ENCODE results near the gene TNXB. TPM values are rescaled to one million over a fixed set of nuclear protein-coding genes. Genes with fewer than 3 reads are reported as not detected.
"Not testable (repeated sequence)": the region's sequence is repeated elsewhere in the genome, so short reads cannot be mapped to it uniquely, and the experiment has no call there.

The TNXB gene
- total RNA-seq, 1 experiment from 2014 or later, result 1.8 TPM

DNA sequence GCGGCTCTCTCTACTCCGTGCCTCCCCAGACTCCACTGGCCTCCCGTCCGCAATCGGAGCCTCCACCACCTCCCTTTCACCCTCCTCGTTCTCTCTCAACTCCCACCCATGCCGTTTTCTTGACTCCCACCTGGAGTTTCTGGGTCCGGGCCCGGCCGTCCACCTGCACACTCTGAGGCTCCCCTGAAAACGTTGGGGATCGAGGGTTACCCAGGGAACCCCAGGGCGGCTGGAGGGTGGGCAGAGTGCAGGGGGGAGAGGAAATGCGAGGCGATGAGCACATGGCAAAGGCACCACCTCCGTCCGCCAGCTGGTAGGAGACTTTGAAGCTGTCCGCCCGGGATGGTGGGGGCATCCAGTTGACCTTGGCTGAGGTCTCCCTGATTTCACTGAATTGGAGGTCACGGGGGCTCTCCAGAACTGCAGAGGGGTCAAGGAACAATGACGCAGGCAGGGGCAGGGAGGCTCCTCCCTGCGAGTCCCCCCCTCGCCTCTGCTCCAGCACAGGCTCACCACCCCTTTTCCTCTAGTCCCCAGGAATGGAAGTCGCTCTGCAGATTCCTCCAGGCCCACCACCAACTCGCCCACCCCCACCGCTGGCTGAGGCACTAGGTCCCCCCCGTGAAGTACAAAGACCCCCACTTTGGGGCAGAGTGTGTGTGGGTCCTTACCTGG is 98.1 kb downstream of the TNXB start:
- in situ Hi-C loops (cut with HindIII; ENCODE audit: low pct_unique_long_range_greater_than_20kb, low sequenced_read_pairs); ATAC-seq; BruUV-seq (replicated peaks); H3K27ac ChIP-seq (ENCODE audit: low read length); POLR2A ChIA-PET; H3K9me3 ChIP-seq (ENCODE audit: control insufficient read depth, insufficient read depth, low read depth, low read length); CTCF ChIA-PET; H3K27me3 ChIP-seq (ENCODE audit: control insufficient read depth, insufficient read depth, low read length); H3K4me1 ChIP-seq (ENCODE audit: control insufficient read depth, insufficient read depth, low read length); DNase-seq (ENCODE audit: low read depth, low spot score); H3K4me3 ChIP-seq (ENCODE audit: low read depth in 2 of 2, low read length in 2 of 2); H3K36me3 ChIP-seq (ENCODE audit: control insufficient read depth, insufficient read depth, low read length); intact Hi-C loops (cut with micrococcal nuclease; ENCODE audit: unreplicated experiment): not testable (repeated sequence)

DNA sequence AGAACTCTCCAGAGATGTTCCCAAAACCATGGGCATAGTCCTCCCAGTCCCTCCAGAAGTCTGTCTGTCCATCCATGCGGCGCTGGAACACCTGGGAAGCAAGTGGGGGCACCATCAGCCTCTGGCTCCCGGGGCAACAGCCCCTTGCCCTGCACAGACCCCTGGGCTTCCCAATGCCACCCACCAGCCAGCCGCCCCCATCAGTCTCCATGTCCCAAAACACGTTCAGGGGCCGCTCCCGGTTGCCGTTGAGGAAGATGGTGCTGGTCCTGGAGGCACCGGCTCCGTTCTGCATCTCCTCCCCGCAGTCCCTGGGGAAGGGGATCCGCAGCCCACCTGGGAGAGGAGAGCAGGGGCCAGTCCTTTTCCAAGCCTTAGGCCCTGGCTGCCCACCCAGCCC is 99.6 kb downstream of the TNXB start:
- H3K4me3 ChIP-seq (ENCODE audit: low read depth in 2 of 2, low read length in 2 of 2); intact Hi-C loops (cut with micrococcal nuclease; ENCODE audit: unreplicated experiment); POLR2A ChIA-PET; H3K36me3 ChIP-seq (ENCODE audit: control insufficient read depth, insufficient read depth, low read length); H3K27me3 ChIP-seq (ENCODE audit: control insufficient read depth, insufficient read depth, low read length); CTCF ChIA-PET; DNase-seq (ENCODE audit: low read depth, low spot score); in situ Hi-C loops (cut with HindIII; ENCODE audit: low pct_unique_long_range_greater_than_20kb, low sequenced_read_pairs); H3K4me1 ChIP-seq (ENCODE audit: control insufficient read depth, insufficient read depth, low read length); ATAC-seq; H3K9me3 ChIP-seq (ENCODE audit: control insufficient read depth, insufficient read depth, low read depth, low read length); BruUV-seq (replicated peaks); H3K27ac ChIP-seq (ENCODE audit: low read length): not testable (repeated sequence)

DNA sequence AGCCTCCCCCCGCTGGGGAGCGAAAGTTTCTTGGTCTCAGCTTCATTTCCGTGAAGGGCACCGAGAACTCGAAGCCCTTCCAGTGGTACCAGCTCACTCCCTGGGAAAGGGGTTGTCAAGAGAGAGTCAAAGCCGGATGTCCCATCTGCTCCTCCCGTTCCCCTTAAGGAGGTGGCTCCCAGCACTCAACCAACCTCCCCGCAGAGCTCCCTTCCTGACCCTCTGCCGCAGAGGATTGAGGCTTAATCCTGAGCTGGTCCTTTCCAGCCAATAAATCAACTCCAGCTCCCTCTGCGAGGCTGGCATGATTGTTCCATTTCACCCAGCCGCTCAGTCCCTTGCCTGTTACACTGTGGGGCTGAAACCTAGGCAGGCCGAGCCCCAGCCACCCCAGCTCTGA is 100.5 kb downstream of the TNXB start:
- intact Hi-C loops (cut with micrococcal nuclease; ENCODE audit: unreplicated experiment); H3K4me1 ChIP-seq (ENCODE audit: control insufficient read depth, insufficient read depth, low read length); H3K9me3 ChIP-seq (ENCODE audit: control insufficient read depth, insufficient read depth, low read depth, low read length); ATAC-seq; H3K36me3 ChIP-seq (ENCODE audit: control insufficient read depth, insufficient read depth, low read length); H3K27me3 ChIP-seq (ENCODE audit: control insufficient read depth, insufficient read depth, low read length); POLR2A ChIA-PET; DNase-seq (ENCODE audit: low read depth, low spot score); H3K4me3 ChIP-seq (ENCODE audit: low read depth in 2 of 2, low read length in 2 of 2); BruUV-seq (replicated peaks); in situ Hi-C loops (cut with HindIII; ENCODE audit: low pct_unique_long_range_greater_than_20kb, low sequenced_read_pairs); H3K27ac ChIP-seq (ENCODE audit: low read length): not testable (repeated sequence)
- CTCF ChIA-PET, result interaction anchor here (0.6 kb wide), 1 partner anchor 99 kb away, joined by 3 read pairs; no protein-coding TSS in a partner anchor

DNA sequence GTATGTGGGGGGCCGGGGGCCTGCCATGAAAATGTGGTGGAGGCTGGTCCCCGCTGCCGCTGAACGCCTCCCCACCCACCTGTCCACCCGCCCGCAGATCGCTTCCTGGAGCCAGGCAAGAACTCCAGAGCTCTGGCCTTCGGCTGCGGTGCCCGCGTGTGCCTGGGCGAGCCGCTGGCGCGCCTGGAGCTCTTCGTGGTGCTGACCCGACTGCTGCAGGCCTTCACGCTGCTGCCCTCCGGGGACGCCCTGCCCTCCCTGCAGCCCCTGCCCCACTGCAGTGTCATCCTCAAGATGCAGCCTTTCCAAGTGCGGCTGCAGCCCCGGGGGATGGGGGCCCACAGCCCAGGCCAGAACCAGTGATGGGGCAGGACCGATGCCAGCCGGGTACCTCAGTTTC is 101.1 kb downstream of the TNXB start:
- in situ Hi-C loops (cut with HindIII; ENCODE audit: low pct_unique_long_range_greater_than_20kb, low sequenced_read_pairs); CTCF ChIA-PET; H3K27me3 ChIP-seq (ENCODE audit: control insufficient read depth, insufficient read depth, low read length); H3K4me1 ChIP-seq (ENCODE audit: control insufficient read depth, insufficient read depth, low read length); ATAC-seq; DNase-seq (ENCODE audit: low read depth, low spot score); H3K4me3 ChIP-seq (ENCODE audit: low read depth in 2 of 2, low read length in 2 of 2); H3K9me3 ChIP-seq (ENCODE audit: control insufficient read depth, insufficient read depth, low read depth, low read length); POLR2A ChIA-PET; BruUV-seq (replicated peaks); H3K27ac ChIP-seq (ENCODE audit: low read length); H3K36me3 ChIP-seq (ENCODE audit: control insufficient read depth, insufficient read depth, low read length); intact Hi-C loops (cut with micrococcal nuclease; ENCODE audit: unreplicated experiment): not testable (repeated sequence)

DNA sequence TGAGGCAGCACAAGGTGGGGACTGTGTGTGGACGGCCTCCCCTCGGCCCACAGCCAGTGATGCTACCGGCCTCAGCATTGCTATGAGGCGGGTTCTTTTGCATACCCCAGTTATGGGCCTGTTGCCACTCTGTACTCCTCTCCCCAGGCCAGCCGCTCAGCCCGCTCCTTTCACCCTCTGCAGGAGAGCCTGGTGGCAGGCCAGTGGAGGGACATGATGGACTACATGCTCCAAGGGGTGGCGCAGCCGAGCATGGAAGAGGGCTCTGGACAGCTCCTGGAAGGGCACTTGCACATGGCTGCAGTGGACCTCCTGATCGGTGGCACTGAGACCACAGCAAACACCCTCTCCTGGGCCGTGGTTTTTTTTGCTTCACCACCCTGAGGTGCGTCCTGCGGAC is 102.1 kb downstream of the TNXB start:
- DNase-seq (ENCODE audit: low read depth, low spot score); CTCF ChIA-PET; H3K9me3 ChIP-seq (ENCODE audit: control insufficient read depth, insufficient read depth, low read depth, low read length); POLR2A ChIA-PET; intact Hi-C loops (cut with micrococcal nuclease; ENCODE audit: unreplicated experiment); BruUV-seq (replicated peaks); H3K4me1 ChIP-seq (ENCODE audit: control insufficient read depth, insufficient read depth, low read length); in situ Hi-C loops (cut with HindIII; ENCODE audit: low pct_unique_long_range_greater_than_20kb, low sequenced_read_pairs); H3K36me3 ChIP-seq (ENCODE audit: control insufficient read depth, insufficient read depth, low read length); H3K4me3 ChIP-seq (ENCODE audit: low read depth in 2 of 2, low read length in 2 of 2); ATAC-seq; H3K27me3 ChIP-seq (ENCODE audit: control insufficient read depth, insufficient read depth, low read length); H3K27ac ChIP-seq (ENCODE audit: low read length): not testable (repeated sequence)

DNA sequence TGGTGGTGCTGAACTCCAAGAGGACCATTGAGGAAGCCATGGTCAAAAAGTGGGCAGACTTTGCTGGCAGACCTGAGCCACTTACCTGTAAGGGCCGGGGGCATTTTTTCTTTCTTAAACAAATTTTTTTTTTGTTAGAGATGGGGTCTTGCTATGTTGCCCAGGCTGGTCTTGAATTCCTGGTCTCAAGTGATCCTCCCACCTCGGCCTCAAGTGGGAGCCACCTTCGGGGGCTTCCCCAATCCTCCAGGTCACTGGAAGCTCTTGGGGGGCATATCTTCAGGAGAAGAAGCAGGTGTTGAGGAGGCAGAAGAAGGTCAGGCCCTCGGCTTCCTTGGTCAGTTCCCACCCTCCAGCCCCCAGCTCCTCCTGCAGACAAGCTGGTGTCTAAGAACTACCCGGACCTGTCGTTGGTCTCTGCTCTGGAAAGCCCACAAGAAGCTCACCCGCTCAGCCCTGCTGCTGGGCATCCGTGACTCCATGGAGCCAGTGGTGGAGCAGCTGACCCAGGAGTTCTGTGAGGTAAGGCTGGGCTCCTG is 103.1 kb downstream of the TNXB start:
- intact Hi-C loops (cut with micrococcal nuclease; ENCODE audit: unreplicated experiment); H3K4me1 ChIP-seq (ENCODE audit: control insufficient read depth, insufficient read depth, low read length); H3K9me3 ChIP-seq (ENCODE audit: control insufficient read depth, insufficient read depth, low read depth, low read length); ATAC-seq; H3K27ac ChIP-seq (ENCODE audit: low read length); H3K36me3 ChIP-seq (ENCODE audit: control insufficient read depth, insufficient read depth, low read length); BruUV-seq (replicated peaks); in situ Hi-C loops (cut with HindIII; ENCODE audit: low pct_unique_long_range_greater_than_20kb, low sequenced_read_pairs); H3K27me3 ChIP-seq (ENCODE audit: control insufficient read depth, insufficient read depth, low read length); H3K4me3 ChIP-seq (ENCODE audit: low read depth in 2 of 2, low read length in 2 of 2); CTCF ChIA-PET; DNase-seq (ENCODE audit: low read depth, low spot score): not testable (repeated sequence)
- POLR2A ChIA-PET, result interaction anchor here (0.6 kb wide), 1 partner anchor 165 kb away, joined by 3 read pairs; no protein-coding TSS in a partner anchor

DNA sequence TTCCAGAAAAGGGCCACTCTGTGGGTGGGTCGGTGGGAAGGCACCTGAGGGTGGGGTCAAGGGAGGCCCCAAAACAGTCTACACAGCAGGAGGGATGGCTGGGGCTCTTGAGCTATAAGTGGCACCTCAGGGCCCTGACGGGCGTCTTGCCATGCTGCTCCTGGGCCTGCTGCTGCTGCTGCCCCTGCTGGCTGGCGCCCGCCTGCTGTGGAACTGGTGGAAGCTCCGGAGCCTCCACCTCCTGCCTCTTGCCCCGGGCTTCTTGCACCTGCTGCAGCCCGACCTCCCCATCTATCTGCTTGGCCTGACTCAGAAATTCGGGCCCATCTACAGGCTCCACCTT is 103.6 kb downstream of the TNXB start:
- H3K36me3 ChIP-seq (ENCODE audit: control insufficient read depth, insufficient read depth, low read length); H3K4me3 ChIP-seq (ENCODE audit: low read depth in 2 of 2, low read length in 2 of 2); H3K9me3 ChIP-seq (ENCODE audit: control insufficient read depth, insufficient read depth, low read depth, low read length); H3K27me3 ChIP-seq (ENCODE audit: control insufficient read depth, insufficient read depth, low read length); in situ Hi-C loops (cut with HindIII; ENCODE audit: low pct_unique_long_range_greater_than_20kb, low sequenced_read_pairs); H3K4me1 ChIP-seq (ENCODE audit: control insufficient read depth, insufficient read depth, low read length); BruUV-seq (replicated peaks); H3K27ac ChIP-seq (ENCODE audit: low read length); DNase-seq (ENCODE audit: low read depth, low spot score); CTCF ChIA-PET; intact Hi-C loops (cut with micrococcal nuclease; ENCODE audit: unreplicated experiment); ATAC-seq: not testable (repeated sequence)
- POLR2A ChIA-PET, result interaction anchor here (0.6 kb wide), 1 partner anchor 164 kb away, joined by 3 read pairs; no protein-coding TSS in a partner anchor
